DMS153 treated with DMSO at 0.1 percent for 48 hours (cell line): ENCODE measurements around the gene CCNI2.

ENCODE experiments used
- DNase-seq: peaks from one replicate; lab custom pipeline; 2025; ENCODE audit not compliant: unreplicated experiment; lab: John Stamatoyannopoulos, UW

CCNI2 gene

DNA sequence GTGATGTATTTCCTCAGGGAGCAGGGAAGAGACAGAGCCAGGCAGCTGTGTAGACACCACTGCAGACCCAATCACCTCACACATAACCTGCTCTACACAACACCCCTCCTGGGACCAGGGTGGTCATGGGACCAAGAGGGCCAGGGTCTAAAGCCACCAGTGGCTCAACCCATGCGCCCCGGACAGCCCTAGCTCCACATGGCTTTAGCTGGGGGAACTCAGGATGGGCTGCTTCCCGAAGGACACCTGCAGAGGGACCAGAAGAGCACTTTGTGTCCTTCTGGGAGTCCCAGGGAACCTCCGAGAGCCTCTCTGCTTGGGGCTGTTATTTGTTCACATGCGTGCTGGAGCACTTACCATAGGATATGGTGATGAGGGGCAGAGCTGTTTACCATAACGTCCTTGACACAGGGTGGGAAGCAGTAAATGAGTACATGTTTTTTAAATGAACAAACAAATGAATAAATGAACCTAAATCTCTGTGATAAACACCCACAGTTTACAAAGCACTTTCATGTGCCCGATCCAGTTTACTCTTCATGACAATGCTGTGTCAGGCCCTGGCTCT, 17.5 kb downstream of the CCNI2 start:
- DNase-seq: no peak

DNA sequence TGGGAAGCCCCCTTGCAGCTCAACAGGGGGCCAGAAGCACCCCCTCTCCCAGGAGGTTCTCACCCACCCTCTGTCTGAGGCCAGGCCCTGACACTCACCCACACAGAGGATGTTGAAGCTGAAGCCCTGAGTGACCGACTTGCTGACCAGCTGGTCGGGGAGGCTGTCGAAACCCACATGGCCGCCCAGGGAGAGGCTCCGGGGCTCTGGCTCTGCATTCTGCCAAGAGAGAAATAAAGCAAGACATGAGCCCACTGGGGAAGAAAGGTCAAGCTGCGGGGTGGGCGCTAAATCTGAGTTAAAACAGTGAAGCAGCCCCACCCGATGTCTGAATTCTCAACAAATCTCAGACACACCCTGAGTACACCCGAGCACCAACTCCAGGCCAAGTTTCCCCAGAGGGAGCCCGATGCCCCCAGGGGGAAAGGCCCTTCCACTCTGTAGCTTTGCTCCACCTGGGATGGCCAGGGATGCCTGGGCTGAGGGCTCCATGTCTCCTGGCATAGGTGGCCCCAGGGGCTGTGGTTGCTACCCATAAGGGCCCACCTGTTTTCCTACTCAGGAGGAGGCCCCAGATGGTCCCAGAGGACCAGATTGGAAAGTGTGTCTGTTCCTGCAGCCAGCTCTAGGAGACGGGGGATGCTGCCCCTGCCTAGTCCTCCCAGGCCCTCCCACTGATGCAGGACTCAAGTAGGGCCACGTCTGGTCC, 18.2 kb downstream of the CCNI2 start:
- DNase-seq: no peak

DNA sequence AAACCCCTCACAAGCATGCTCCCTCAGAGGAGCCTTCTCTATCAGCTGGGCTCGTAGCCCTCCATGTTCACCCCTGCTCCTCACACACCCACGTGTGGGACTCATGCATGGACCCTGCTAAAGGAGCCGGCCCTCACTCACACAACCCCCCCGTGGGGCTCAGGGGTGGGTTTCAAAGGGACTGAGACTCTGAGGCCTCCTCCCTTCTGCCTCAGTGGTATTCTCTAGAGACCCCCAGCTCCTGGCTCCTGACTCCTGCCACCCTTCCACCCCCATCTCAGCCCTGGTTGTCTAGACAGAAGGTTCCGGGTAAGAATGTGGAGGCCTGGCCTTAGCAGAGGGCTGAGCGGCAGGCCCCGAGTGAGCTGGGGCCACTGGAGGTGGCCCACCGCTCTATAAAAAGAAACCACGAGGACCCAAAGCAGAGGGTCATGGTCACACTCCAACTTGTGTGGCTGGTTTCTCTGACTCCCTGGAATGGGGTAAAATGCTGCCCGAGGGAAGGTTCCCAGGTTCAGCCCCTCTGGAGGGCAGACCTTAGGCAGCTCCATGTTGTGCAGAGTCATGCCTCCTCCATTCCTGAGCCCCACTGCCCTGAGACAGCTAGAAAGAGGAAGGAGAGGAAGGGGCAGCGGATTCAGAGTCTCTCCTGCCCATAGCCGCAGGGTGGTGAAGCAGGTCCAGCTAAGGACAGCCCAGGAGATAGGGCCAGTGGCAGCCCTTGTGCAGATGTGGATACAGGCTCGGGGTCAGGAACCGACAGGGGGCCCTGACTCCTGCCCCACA, 19.0 kb downstream of the CCNI2 start:
- no peak for DNase-seq

DNA sequence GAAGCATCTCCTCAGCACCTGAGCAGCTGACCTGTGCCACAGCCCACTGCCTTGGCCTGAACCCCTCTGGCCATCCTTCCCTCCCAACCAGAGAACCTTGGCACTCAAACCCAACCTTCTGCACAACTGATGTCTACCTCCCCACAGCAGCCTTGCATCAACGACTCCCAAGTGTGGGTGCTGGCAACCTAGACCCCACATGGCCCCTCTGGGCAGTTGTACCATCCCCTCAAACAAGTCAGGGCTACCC, 19.5 kb downstream of the CCNI2 start:
- DNase-seq: no peak

DNA sequence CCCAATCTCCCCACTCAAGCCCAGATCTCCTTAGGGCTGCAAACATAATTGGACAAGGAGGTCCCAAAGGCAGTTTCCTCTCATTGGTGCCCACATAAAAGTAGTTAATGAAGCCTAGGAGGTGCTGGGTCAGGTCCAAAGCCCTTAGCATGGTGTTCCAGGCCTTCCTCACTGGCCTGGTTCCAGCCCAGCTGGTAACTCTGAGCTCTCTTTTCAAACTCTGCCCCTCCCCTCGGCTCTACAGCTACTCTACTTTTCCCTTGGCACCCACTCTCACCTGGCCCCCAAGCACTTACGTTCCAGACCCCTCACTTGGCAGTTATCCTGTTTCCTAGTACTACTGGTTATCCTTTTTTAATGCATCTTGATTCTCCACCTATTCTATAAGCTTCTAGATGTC, 19.9 kb downstream of the CCNI2 start:
- DNase-seq: no peak

DNA sequence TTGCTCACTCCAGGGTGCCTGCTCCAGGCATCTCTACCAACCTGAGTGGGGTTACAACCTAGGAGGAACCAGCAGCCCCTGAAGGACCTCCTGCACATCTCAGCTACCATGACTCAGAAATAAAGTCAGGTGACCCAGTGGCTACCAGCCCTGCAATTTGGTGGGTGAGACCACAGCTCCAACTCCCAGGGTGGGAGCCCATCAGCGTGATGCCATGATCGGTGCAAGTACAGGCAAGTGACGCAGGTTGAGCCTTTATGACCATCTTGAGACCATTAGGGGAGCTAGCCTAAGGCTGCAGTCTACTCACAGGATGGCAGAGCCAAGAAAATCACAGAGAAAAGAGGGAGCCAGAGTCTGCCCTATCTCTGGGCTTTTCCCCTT, 21.3 kb downstream of the CCNI2 start:
- no peak for DNase-seq

DNA sequence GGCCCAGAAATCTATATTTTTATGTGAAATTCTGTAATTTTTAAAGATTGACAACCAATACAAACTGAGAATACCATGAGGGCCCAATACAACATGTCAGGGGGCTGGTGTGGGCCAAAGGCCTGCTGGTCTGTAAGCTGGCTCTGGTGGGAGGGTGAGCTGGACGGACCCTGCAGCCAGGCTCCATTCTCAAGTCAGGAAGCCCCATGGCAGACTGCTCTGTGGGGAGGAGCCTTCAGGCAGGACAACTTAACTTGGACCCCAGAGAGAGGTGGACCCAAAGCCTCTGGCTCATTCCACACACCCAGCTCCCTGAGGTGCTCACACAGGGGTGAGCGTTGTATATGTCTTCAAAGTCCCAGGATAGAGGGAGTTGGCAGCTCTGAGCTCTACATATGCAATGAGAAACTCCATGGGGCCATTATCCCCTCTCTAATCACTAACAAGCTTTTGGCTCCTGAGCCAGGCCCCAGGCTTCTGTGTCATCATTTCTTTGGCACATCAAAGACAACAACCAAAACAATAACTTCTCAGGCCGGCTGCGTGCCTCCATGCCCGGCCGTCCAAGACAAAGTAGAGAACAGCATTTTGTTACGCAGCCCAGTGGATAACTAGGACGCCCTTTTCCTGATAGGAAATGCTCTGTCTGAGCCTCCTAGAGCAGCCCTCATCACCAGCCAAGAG, 23.4 kb downstream of the CCNI2 start:
- DNase-seq: no peak

DNA sequence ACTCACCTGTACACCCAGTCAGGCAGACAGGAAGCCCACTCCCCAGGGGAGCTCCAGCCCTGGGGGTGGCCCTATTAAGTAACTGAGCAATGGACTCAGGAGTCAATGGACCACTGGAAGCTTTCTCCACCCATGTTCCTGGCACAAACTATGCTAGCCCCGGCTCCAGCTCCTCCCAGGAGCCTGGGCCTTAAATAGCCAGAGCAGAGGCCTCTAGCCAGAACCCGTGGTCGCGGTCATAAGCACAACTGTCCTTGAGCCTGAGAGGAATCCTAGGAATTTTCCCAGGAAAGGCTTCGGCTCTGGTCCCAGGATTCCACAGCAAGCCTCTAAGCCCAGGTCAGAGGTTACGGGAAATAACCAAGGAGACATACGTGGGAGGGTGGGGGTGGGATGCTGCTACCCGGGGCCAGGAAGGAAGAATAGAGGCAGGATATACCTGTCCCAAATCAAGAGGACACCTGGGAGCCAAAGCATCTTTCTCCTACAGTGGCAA, 24.3 kb downstream of the CCNI2 start:
- no peak for DNase-seq

DNA sequence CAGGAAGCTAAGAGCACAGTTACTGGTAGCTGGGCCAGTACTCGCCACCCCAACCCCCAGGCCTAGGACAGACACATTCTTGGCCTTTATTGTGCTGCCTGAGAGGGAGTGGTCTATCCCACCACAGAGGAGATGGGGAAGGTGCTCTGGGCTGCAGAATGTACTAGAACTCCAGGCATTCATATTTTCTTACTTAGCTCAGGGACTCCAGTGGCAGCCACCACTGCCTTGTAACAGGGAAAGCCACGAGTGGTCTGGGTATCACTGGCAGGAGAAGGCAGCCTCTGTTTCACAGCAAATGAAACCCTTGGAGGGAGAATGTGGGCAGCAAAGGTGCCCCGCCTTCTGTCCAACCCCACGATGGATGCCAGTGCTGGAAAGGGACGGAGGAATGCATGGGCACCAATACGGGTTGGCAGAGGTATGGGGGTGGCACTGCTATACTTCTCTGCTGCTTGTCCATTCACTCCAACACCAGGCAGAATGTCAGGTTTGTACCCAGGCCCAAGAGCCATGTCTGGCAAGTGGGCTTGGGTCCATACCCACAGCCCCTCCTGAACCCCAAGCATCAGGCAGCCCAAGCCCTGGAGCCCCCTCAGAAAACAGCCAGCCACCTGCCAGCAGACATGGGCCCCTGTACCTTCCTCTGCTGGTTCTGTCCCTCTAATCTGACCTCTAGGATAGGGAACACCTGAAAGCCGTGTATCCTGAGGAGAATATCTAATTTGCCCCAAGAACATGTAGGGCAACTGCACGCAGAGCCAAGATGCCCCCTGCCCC, 25.3 kb downstream of the CCNI2 start:
- DNase-seq: no peak

DNA sequence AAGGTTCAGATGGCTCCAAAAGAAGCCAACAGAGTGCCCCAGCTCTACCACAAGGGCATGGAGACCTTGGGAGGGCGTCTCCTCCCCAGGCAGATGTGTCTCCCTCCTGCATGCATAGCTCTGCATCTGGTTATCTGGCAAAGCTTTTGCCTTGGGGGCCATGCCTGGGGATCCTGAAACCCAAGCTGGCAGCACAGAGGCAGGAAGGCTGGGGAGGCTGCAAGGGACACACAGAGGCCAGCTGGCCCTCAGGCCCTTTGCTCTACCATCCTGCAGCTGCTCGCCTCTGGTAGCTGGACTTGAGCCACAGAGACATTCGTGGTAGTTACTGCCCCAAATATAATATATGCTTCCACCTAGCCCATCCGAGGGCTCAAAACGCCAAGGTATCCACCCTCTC, 25.9 kb downstream of the CCNI2 start:
- no peak for DNase-seq

DNA sequence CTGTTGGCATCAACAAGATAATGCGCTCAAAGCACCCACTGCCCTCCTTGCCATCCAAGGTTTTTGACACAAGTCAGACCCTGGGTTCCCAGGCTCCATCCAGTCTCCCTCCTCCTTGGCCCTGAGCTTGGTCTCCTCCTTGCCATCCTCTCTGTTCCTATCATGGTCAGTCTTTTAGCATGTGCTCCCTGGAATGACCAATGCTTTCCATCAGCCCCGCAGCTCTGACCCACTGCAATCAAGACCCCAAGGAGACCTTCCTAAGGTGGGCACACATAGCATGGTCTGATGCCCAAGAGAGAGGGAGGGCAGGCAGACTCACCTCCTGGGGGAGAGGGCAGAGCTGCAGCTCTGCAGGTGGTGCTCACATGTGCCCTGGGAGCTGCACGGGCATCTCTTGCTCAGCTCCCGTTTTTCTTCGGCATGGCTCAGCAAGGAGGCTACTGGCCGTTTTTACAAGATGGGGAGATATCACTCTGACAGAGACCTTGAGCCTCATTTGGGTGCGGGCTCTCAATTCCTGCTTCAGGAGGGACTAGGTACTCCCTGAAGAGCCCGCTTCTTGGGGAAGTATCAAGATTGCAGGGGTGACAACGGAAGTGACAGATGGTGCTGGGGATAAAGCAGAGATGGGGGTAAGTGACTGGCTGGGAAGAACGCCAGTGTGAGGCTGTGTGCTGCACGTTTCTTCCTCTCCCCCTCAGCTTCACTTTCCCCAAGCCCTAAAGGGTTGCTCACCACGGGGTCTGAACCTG, 26.6 kb downstream of the CCNI2 start:
- DNase-seq: no peak

DNA sequence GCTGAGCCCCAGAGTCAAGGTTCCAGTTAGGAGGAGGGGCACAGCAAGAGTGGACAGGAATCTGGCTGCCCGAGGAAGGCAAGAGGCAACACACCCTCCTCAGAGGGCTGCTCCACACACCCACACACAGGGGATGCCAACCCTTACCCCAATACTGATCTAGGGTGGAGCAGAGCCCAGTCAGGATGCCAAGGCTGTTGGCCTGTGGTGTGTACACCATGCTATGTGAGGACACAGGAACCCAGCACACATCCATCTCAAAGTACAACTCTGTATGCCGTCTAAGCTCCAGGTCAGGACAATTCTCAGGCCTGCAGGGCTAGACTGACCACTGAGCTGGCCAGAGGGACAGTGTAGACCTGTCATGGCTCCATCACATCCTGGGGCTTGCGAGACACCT, 27.2 kb downstream of the CCNI2 start:
- no peak for DNase-seq

DNA sequence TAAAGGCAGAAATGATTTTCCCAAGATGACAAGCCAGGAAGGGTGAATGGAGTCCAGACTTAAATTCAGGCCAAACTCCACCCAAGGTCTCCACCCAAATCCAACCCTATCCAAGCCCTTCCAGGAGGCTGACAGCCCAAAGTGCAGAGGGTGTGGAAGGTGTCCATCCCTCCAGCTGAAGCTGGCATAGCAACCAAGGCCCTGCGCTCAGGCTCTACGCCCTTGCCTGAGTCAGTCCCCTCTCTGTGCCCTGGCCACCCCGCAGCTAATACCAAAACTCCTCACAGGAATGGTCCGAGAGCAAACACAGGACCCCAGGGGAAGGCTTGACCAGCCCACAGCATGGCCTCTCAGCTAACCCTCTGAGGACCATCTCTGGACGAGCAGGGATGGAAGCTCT, 27.7 kb downstream of the CCNI2 start:
- no peak for DNase-seq

DNA sequence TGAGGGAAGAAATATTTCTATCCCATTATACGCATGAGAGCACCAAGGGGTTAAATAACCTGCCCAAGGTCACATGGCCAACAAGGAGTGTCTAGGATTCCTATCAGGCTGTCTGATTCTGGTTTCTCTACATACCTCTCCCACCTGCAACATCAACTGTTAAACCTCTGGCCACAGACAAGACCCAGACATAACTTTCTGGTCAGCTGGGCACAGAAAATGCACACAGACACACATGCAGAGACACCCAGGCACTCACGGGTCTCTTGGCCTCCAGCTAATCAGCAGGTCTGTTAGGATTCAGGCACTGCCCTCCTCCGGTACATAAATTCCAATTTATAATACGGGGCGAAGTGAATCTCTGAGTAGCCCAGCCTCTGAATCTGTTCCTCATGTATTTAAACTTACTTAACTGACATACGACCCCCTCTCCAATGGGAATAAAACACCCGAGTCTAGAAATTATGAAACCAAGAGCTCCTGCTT, 28.3 kb downstream of the CCNI2 start:
- DNase-seq: no peak

DNA sequence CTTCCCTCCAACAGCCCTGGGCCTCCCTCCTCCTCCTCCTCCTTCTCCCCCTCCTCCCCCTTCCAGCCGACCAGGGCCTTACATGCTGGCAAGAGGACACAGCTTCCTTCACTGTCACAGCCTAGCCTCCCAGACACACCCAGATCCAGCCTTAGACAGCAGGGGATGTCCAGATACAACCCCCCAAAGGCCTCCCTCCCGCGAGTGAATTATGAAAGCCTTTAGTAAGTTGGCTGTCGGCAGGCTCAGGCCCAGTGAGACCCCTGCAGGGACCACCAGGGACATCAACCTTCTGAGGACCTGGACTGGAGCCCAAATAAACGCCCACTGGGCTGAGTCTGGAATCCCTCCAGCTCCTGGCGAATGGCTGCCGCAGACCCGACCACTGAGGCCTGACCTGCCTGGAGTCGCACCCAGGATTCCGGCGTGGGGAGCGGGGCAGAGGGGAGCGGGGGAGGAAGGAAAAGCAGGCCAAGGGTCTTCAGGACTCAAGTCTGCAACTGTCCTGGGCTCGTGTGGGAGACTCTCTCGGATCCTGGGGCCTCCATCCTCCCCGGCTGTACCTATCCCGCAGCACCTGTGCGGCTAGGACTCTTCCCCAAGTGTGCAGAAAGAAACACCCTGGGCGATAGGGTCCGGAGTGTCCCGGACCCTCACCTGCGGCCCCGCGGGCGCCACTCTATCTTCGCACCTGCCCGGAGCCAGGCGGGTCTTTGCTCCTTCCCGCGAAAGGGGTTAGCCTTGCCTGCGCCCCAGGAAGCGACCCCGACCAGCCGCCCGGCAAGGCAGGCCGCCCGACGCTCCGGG, 29.1 kb downstream of the CCNI2 start:
- no peak for DNase-seq

DNA sequence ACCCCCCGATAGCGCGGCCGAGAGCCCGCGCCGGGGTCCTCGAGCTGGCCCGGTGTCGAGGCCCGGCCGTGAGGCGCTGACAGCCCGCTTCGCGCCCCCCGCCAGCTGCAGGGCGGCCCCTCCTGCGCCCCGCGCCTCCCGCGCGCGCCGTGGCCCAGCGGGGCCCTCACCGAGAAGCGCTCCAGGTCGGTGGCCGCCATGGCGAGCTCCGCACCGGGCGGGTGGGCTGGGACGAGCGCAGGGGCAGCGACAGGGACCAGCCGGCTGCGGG, 29.6 kb downstream of the CCNI2 start:
- DNase-seq: no peak

DNA sequence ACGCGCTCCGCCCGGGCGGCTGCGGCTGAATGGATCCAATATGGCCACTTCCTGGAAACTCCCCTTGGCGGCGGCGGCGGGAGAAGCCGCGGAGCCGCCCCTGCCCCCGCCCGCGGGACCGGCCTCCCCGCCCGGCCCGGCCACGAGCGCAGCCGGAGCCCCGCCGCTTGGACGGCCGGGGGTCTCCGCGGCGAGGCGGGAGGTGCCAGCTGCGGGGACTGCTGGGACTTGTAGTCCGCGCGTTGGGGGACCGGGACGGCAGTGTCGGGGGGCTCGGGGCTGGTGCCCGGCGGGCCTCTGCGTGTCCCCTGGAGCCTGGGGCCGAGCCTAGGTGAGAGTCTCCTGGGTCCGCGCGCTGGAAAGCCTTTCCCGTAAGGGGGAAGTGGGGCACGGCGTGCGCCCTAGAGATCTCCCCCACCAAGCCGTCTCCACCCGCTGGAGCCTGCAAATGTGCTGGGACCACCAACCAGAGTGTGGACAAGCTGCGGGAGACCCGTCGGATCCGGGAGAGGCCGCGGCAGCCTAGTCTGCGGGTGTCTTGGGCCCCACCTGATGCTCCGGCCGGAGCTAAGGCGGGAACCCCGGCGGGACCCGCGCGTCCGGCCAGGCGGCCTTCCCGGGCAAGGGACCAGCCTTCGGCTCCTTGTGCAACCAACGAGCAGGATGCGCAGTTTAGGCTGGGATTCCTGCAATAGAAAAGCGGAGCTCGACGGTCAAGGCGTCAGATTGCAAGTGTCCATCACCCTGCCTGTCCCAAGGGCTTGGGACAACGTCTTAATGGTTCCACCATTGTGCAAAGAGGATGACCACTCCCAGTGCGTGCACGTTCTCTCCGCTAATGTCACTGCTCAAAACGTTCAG, 30.2 kb downstream of the CCNI2 start, which contains the start of gene SEPTIN8:
Gene SEPTIN8, minus strand, starts transcription at position 31 of the 861 bp plus-strand sequence. CDS start 102 bp downstream, outside the sequence.
- DNase-seq: no peak

DNA sequence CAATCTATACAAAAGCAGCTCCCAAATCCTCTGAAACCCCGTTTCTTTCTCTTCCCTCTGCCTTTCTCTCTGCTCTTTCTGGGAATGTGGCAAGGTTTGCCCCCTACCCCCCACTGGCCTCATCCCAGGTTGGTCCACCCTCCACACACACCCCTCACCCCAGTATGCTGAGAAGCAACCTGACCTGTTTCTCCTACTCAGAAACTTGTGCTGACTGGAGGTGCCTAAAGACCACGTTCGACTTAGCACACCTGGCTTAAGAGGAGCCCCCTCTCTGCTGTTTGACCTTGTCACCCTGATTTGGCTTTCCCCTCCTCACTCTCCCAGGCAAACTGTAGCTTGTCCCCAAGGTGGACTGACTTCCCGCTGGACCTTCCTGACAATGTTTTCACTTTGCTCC, 30.9 kb downstream of the CCNI2 start:
- DNase-seq: no peak

DNA sequence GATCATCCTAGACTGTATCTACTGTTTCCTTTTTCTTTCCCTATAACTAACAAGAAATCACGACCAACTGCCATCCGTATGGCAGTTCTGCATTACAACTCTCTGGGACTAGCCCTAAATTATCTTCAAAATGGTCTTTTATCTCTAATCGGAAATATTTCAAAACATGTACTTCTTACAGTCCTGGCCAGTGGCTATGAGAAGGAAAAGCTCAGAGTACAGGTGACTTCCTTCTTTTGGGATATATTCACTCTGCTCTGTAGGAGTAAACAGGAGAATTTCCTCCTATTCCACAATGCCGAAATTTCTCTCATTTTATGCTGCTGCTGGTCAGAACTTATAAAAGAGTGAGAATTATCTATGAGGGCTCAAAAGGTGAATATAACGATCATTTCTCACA, 31.6 kb downstream of the CCNI2 start:
- no peak for DNase-seq
